K562 (cell line): ENCODE results near the gene SATB2. TPM values are rescaled to one million over a fixed set of nuclear protein-coding genes. Genes with fewer than 3 reads are reported as not detected.

Experiments used
- ARNT ChIP-seq, 2 experiments: fragments of 450-650 bp; IDR thresholded peaks; 2 replicates each; pipeline ENCODE4 v1.6.1; 2016; ENCODE audit warnings: mild to moderate bottlenecking in 1 of 2
- ATF1 ChIP-seq, 2 experiments: fragments of 450-650 bp in 1 of 2; IDR thresholded peaks; 2 replicates each; pipeline ENCODE4 v1.6.1; 2016; ENCODE audit warnings: missing compliant biosample characterization in 1 of 2, missing genetic modification characterization in 1 of 2
- CHD2 ChIP-seq: IDR thresholded peaks from 2 replicates; pipeline ENCODE4 v1.6.1; 2011; ENCODE audit warnings: low read depth, low read length
- EHMT2 ChIP-seq: fragments of 450-650 bp; IDR thresholded peaks from 2 replicates; pipeline ENCODE4 v1.6.1; 2018; ENCODE audit warnings: antibody characterized with exemption
- ELF4 ChIP-seq: fragments of 450-650 bp; formaldehyde crosslinking; IDR thresholded peaks from 2 replicates; pipeline ENCODE4 v1.4.0; 2022; ENCODE audit warnings: missing genetic modification characterization
- FOXP1 ChIP-seq: sonication (generic); formaldehyde crosslinking; IDR thresholded peaks from 2 replicates; pipeline ENCODE4 v1.8.0; 2022; ENCODE audit warnings: mild to moderate bottlenecking, missing genetic modification reagents
- HDAC8 ChIP-seq: fragments of 450-650 bp; IDR thresholded peaks from 2 replicates; pipeline ENCODE4 v1.6.1; 2016; ENCODE audit warnings: mild to moderate bottlenecking, missing genetic modification characterization, moderate library complexity, missing compliant biosample characterization
- NCOA2 ChIP-seq, 2 experiments: fragments of 450-650 bp; IDR thresholded peaks; 2 replicates each; pipeline ENCODE4 v1.6.1; 2018; ENCODE audit warnings: mild to moderate bottlenecking in 2 of 2, moderate library complexity in 1 of 2; ENCODE audit not compliant: partially characterized antibody in 2 of 2
- NEUROD1 ChIP-seq: fragments of 150-350 bp; IDR thresholded peaks from 2 replicates; pipeline ENCODE4 v1.6.1; 2014; ENCODE audit warnings: borderline replicate concordance, low read length, low read depth; ENCODE audit not compliant: partially characterized antibody
- NR2F6 ChIP-seq: fragments of 450-650 bp; formaldehyde crosslinking; IDR thresholded peaks from 2 replicates; pipeline ENCODE4 v1.4.0; 2020; ENCODE audit warnings: mild to moderate bottlenecking
- POLR3G ChIP-seq: IDR thresholded peaks from 2 replicates; pipeline ENCODE4 v1.6.1; 2011; ENCODE audit not compliant: insufficient read length, insufficient replicate concordance; ENCODE audit errors: extremely low read depth
- SOX6 ChIP-seq: fragments of 450-650 bp; IDR thresholded peaks from 2 replicates; pipeline ENCODE4 v1.6.1; 2014; ENCODE audit warnings: mild to moderate bottlenecking
- SRSF3 ChIP-seq: fragments of 200-400 bp; formaldehyde crosslinking; IDR thresholded peaks from 2 replicates; pipeline ENCODE4 v1.6.1; 2016; ENCODE audit warnings: mild to moderate bottlenecking, low read length, moderate library complexity; ENCODE audit not compliant: insufficient read depth
- TFAM ChIP-seq: fragments of 250-450 bp; sonication (Bioruptor Pico); conservative IDR thresholded peaks from 2 replicates; pipeline ENCODE4 v1.5.0; 2021; ENCODE audit warnings: mild to moderate bottlenecking, moderate library complexity
- ZBED1 ChIP-seq: IDR thresholded peaks from 2 replicates; pipeline ENCODE4 v1.6.1; 2014
- ZNF140 ChIP-seq: fragments of 250-450 bp; sonication (Bioruptor Pico); IDR thresholded peaks from 2 replicates; pipeline ENCODE4 v1.8.0; 2021; ENCODE audit warnings: moderate library complexity, mild to moderate bottlenecking, inconsistent platforms
- ZNF175 ChIP-seq: fragments of 200-800 bp; sonication (Bioruptor generic); IDR thresholded peaks from 2 replicates; pipeline ENCODE4 v1.6.1; 2016; ENCODE audit warnings: low read depth, mild to moderate bottlenecking, missing genetic modification characterization, missing compliant biosample characterization
- ZNF384 ChIP-seq: IDR thresholded peaks from 2 replicates; pipeline ENCODE4 v1.6.1; 2012; ENCODE audit warnings: low read depth, low read length, improper control_type of control experiment
- ZNF778 ChIP-seq: fragments of 450-650 bp; formaldehyde crosslinking; IDR thresholded peaks from 2 replicates; pipeline ENCODE4 v1.4.0; 2020; ENCODE audit warnings: mild to moderate bottlenecking, moderate library complexity
- polyA plus RNA-seq, 8 experiments: library from polyadenylated mRNA; depleted of rRNA in 4 of 8; stranded (reverse) in 5 of 8; unstranded in 3 of 8; fragments of >200 nt; fragmentation: Nextera tagmentation in 2 of 8; fragmentation: Illumina TruSeq in 1 of 8; extraction: Ambion mirVana in 2 of 8; extraction: Trizol in 1 of 8; gene quantifications; 2 replicates each; pipeline versions ENCODE4 v1.2.1 to v1.2.3, GENCODE V29; 2011 to 2014; ENCODE audit warnings: inconsistent platforms in 1 of 8, missing spikeins in 1 of 8
- total RNA-seq, 7 experiments: library from RNA; depleted of rRNA in 6 of 7; stranded (reverse); fragments of >200 nt in 6 of 7; fragmentation: Illumina TruSeq in 2 of 7; extraction: Trizol in 2 of 7; gene quantifications; 2 replicates each; pipeline versions ENCODE4 v1.2.1 to v1.2.3, GENCODE V29; 2011 to 2021; ENCODE audit warnings: low replicate concordance in 1 of 7
- TF ChIP-seq, protein P1 (sequence below): fragments of 450-650 bp; IDR thresholded peaks from 2 replicates; pipeline ENCODE4 v1.6.1; 2017; ENCODE audit warnings: antibody characterized with exemption
- TF ChIP-seq, protein P2 (sequence below): sonication (generic); formaldehyde crosslinking; IDR thresholded peaks from 2 replicates; pipeline ENCODE4 v1.8.0; 2022; ENCODE audit warnings: mild to moderate bottlenecking, missing genetic modification reagents
- TF ChIP-seq, protein P3 (sequence below): fragments of 450-650 bp; IDR thresholded peaks from 2 replicates; pipeline ENCODE4 v1.6.1; 2017; ENCODE audit warnings: mild to moderate bottlenecking, moderate library complexity
- TF ChIP-seq, protein P4 (sequence below): fragments of 250-450 bp; sonication (Bioruptor Pico); IDR thresholded peaks from 2 replicates; pipeline ENCODE4 v1.8.0; 2022; ENCODE audit warnings: moderate library complexity, mild to moderate bottlenecking, inconsistent platforms

Gene SATB2
- total and polyA plus RNA-seq, 9 of the 15 experiments (the other 6 are each of a cell fraction or from before 2014, with no cell fraction given) = 4.5 to 34.0 (median 15.1) TPM

DNA sequence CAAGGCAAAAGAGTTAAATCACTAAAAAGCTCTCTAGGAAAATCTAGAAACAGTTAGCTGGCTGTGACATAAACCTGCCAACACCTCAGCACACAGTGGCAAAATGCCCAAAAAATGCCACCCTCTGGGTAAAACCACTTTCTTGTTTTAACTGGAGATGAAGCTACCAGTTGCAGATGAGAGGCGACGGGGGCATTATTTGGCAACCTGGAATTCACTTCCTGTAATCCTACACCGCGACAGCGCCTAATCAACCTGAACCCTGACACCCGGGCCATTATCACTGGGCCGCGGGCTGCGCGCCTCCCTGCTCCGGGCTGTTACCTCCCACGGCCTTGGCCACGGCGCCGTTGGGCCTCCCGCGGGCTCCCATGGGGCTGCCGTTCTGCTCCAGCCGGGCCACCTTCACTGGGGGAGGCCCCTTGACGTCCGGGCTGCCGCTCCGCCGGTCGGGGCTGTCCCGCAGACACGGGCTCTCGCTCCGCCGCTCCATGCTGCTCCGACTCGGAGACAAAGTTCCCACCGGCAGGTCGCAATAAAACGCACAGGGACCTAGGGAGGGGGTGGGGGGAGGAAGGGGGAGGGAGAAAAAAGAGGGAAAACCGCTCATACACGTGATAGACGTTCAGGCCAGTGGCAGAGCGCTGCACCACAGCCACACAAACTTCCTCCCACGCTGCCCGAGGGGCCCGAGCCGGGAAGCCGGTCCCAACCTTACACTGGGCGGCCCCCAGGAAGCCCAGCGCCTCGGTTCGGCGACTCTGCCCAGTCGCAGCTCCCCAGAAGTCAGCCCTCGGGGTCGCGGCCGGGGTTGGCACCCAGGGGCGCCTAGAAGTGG is 2.0 kb downstream of the SATB2 start (continued):
- TF ChIP-seq NEUROD1 (peak; percentile 80), ZNF384 (no peak), SRSF3 (no peak), NR2F6 (CRISPR knock-in tag) (no peak), ZNF778 (CRISPR knock-in tag) (no peak), ZBED1 (no peak), SOX6 (peak; percentile 62), ZNF140 (no peak), ZNF175 (CRISPR knock-in tag) (0 out of 2 replicates have a peak, but pooled peaks have one; percentile 32), ELF4 (CRISPR knock-in tag) (no peak), CHD2 (no peak), POLR3G (no peak), ARNT (IDR thresholded peaks at IDR 0.05) (no peak), ATF1 (CRISPR knock-in tag; IDR thresholded peaks at IDR 0.05) (no peak), ATF1 (tag; IDR thresholded peaks at IDR 0.05) (peak; percentile 58), FOXP1 (peak; percentile 50; the same call in 1 of the 2 replicates), HDAC8 (tag) (no peak), EHMT2 (no peak), NCOA2 (IDR thresholded peaks at IDR 0.05; ENCODE audit: partially characterized antibody in 2 of 2) (no peak), TFAM (no peak)
- TF ChIP-seq, protein P1, sequence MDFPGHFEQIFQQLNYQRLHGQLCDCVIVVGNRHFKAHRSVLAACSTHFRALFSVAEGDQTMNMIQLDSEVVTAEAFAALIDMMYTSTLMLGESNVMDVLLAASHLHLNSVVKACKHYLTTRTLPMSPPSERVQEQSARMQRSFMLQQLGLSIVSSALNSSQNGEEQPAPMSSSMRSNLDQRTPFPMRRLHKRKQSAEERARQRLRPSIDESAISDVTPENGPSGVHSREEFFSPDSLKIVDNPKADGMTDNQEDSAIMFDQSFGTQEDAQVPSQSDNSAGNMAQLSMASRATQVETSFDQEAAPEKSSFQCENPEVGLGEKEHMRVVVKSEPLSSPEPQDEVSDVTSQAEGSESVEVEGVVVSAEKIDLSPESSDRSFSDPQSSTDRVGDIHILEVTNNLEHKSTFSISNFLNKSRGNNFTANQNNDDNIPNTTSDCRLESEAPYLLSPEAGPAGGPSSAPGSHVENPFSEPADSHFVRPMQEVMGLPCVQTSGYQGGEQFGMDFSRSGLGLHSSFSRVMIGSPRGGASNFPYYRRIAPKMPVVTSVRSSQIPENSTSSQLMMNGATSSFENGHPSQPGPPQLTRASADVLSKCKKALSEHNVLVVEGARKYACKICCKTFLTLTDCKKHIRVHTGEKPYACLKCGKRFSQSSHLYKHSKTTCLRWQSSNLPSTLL = no peak
- TF ChIP-seq, protein P2, sequence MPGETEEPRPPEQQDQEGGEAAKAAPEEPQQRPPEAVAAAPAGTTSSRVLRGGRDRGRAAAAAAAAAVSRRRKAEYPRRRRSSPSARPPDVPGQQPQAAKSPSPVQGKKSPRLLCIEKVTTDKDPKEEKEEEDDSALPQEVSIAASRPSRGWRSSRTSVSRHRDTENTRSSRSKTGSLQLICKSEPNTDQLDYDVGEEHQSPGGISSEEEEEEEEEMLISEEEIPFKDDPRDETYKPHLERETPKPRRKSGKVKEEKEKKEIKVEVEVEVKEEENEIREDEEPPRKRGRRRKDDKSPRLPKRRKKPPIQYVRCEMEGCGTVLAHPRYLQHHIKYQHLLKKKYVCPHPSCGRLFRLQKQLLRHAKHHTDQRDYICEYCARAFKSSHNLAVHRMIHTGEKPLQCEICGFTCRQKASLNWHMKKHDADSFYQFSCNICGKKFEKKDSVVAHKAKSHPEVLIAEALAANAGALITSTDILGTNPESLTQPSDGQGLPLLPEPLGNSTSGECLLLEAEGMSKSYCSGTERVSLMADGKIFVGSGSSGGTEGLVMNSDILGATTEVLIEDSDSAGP (CRISPR knock-in tag) = no peak
- TF ChIP-seq, protein P3, sequence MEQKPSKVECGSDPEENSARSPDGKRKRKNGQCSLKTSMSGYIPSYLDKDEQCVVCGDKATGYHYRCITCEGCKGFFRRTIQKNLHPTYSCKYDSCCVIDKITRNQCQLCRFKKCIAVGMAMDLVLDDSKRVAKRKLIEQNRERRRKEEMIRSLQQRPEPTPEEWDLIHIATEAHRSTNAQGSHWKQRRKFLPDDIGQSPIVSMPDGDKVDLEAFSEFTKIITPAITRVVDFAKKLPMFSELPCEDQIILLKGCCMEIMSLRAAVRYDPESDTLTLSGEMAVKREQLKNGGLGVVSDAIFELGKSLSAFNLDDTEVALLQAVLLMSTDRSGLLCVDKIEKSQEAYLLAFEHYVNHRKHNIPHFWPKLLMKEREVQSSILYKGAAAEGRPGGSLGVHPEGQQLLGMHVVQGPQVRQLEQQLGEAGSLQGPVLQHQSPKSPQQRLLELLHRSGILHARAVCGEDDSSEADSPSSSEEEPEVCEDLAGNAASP = no peak
- TF ChIP-seq, protein P4, sequence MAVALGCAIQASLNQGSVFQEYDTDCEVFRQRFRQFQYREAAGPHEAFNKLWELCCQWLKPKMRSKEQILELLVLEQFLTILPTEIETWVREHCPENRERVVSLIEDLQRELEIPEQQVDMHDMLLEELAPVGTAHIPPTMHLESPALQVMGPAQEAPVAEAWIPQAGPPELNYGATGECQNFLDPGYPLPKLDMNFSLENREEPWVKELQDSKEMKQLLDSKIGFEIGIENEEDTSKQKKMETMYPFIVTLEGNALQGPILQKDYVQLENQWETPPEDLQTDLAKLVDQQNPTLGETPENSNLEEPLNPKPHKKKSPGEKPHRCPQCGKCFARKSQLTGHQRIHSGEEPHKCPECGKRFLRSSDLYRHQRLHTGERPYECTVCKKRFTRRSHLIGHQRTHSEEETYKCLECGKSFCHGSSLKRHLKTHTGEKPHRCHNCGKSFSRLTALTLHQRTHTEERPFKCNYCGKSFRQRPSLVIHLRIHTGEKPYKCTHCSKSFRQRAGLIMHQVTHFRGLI (CRISPR knock-in tag) = no peak
